HL-60/S4 treated with retinoic acid at 250 ng/mL for 4 days and 3 days (cell line): ENCODE results near the gene OVCA2.

Experiments
- in situ Hi-C: fragments of 300-500 bp; cut with MboI; formaldehyde crosslinking; loops from 2 replicates; pipeline ENCODE4 v1.7.0; 2022; ENCODE audit warnings: low sequenced_read_pairs

Gene OVCA2

DNA sequence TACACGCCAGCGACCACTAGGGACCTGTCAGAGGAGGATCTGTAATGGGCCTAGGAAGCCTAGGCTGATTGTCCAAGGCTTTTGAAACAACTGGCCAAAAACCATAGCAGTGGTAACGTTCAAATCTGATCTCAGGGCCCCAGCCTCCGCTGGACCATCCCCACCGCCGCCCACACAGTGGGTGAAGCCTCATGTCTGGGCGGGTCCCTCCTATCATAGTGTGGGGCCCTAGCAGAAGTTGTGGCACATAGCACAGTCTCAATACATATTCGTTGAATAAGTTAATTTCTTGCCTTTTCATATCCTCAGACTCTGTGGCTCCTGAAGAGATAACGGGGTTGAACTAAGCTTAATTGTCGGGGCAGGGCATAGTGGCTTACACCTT lies 11.1 kb upstream of the OVCA2 start:
- in situ Hi-C loops, result no loop called here

DNA sequence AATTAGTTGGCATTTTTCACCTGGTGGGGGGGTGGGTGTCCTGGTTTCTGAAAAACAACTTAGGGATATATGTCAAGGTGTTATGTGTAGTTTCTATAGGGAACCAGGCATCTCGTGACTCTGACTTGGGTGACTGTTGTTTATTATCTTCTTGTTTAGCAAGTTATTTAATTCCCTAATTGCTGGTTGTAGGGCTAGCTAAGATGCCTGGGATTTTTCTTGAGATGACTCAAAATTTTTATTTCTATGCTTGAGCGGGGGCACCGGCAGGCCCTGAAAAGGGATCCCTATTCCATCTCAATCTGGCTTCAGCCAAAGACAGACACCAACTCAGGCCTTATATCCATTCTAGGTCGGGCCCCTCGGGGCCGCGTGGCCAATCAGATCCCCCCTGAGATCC lies 8.7 kb upstream of the OVCA2 start:
- in situ Hi-C loops, result no loop called here

DNA sequence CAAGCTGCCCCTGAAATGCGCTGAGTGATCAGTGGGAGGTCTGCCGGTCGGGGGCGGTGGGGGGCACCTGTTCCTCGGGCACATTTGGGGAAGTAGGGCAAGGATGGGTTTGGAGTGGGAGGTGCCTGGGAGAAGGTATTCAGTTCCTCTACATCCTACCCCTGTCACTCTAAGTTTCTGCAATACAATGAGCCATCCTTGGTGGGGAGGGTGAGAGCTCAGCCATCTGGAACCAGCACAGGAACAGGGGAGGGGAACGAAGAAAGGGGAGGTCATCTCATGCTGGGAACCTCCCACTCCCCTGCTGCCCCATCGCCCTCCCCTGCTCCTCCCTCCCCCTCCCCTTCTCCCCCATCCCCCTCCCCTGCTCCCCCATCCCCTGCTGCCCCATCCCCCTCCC lies 7.7 kb upstream of the OVCA2 start:
- in situ Hi-C loops, result no loop called here

DNA sequence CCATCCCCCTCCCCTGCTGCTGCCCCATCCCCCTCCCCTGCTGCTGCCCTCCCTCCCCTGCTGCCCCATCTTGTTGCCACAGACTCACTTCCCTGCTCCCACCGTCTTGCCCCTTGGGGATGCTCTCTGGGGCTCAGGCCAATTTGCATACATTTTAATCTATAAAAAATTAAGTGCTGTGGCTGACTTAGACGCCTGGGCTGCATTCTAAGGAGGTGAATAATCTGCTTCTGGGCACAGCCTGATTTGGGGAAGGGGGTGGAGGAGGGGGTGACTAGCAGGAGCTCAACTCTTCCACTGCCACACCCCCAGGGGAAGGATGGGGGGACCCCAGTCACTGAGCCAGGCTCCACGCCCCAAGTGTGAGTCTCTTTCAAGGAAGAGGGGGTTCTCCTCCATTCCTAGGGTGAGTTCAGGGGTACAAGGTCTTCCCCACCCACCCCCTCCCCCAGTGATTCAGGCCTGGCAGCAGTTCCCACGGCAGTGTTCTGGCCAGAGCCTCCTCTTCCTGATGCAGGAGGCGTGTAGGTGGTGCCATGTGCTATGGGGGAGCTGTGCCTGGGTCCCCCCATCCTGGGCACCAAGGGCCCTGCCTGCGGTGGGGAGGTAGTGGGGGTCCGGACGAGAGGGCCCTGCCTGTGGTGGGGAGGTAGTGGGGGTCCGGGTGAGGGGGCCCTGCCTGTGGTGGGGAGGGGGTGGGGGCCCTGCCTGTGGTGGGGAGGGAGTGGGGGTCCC lies 6.8 kb upstream of the OVCA2 start:
- in situ Hi-C loops, result no loop called here

DNA sequence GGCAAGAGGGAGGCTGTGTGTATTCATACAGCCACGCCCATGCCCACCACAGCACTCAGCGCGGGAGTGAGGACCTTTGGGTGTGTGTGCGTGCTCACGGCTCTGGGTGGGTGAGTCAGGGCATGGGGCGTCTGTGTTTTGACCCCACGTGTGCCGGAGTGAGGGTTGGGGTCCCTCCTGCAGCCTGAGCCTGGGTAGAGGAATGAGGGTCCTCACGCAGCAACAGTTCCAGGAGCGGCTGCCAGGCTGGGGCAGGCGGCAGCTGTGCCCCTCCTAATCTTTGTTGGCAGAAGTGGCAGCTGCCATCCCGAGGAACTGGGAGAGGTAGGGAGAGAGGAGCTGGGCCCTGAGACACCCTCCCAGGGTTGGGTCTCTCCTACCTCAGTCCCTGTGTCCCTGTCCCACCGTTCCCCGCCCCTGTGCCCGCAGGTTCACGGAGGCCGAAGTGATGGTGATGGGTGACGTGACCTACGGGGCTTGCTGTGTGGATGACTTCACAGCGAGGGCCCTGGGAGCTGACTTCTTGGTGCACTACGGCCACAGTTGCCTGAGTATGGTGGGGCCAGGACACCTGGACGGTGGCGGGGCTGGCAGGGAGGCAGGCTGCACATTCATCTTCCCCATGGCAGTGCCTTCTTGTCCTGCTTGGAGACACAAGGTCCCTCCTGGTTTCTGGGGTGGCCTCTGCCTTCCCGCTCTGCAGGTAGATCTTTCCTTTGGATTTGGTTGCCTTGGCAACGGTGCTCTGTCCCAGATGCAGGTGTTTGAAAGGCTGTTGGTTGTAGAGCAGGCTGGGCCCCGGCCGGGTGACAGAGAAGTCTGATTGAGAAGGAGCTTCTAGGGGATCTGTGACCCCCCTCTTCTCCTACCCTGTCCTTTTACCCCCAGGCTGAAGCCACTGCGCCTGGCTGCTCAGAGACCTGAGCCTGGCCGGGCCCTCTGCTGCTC lies 6.0 kb upstream of the OVCA2 start:
- in situ Hi-C loops, result no loop called here

DNA sequence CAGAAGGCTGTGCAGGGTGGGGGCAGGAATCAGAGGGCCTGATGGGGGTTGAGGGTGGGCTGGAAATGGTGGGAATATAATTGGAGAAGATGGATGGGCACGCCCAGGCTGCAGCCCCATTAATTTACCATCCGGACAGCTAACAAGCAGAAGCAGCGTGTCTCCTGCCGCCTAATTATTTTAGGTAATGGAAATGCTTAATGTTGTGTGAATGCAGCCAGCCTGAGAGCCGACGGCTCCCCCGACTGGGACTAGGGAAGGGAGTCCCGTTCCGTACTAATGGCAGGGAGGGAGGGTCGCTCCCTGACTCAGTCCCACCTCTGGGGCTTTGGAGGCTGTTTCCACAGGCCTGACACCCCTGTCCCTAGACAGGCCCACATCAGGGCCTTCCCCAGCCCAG lies 4.7 kb upstream of the OVCA2 start:
- in situ Hi-C loops, result no loop called here

DNA sequence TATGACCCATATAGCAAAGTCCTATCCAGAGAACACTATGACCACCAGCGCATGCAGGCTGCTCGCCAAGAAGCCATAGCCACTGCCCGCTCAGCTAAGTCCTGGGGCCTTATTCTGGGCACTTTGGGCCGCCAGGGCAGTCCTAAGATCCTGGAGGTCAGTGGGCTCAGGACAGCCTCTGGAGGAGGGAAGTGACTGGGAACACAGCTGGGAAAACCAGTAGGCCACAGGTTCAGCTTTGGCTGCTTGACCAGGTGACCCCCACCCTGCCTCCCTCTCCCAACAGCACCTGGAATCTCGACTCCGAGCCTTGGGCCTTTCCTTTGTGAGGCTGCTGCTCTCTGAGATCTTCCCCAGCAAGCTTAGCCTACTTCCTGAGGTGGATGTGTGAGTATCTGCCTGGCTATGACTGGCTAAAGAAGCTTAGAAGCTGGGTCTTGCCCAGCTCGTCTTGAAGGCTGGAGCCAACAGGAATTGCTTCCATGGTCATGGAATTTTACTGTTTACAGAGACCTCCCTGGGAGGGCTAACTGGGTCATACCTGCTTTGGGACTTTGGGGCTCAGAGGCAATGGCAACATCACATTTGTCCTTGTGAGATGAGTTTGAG lies 1.5 kb upstream of the OVCA2 start:
- in situ Hi-C loops, result no loop called here

DNA sequence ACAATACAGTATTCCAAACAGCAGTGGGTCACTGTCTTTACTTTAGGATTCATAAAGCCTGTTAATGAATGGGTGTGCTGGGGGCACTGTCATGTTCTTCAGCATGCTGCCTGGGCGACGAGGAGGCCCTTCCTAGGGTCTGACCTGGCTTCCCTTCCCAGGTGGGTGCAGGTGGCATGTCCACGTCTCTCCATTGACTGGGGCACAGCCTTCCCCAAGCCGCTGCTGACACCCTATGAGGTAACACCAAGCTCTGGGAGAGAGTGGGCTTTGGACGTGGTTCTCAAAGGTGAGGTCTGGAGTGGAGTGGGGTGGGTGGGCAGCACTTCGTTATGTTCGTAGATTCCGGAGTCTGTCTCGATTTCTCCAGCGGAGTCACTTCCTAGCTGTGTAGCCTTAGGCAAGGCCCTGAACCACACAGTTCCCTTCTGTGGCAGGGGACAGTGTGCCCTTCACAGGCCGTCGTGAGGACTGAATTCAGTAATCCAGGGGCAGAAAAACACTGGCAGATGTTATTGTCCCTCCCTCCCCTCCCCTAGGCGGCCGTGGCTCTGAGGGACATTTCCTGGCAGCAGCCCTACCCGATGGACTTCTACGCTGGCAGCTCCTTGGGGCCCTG lies 771 bp upstream of the OVCA2 start:
- in situ Hi-C loops, result no loop called here

DNA sequence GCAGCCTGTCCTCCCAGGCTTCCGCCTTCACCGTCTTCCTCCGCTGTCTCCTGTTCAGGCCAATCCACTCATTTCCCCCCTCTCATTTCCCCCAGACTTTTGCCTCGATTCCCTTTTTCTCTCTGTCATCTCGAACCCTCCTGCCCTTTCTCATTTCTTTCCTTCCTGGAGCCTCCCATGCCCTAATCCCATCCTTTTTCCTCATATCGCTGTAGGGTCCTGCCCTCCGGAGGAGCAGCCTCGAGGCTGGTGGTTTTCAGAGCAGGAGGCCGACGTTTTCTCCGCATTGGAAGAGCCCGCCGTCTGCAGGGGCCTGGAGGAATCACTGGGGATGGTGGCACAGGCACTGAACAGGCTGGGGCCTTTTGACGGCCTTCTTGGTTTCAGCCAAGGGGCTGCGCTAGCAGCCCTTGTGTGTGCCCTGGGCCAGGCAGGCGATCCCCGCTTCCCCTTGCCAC lies 597 bp downstream of the OVCA2 start:
- in situ Hi-C loops, result no loop called here

DNA sequence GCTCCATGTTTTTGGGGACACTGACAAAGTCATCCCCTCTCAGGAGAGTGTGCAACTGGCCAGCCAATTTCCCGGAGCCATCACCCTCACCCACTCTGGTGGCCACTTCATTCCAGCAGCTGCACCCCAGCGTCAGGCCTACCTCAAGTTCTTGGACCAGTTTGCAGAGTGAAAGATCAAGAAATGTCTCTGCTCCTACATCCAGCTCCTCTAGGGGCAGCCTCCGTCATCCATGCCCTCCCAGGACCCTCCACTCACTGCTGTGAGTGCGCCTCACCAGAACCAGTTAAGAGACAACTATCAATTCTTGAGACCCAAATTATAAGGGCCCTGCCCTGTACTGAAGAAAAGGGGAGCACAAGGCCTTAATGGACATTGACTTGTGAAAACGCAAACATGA lies 1.1 kb downstream of the OVCA2 start:
- in situ Hi-C loops, result no loop called here

DNA sequence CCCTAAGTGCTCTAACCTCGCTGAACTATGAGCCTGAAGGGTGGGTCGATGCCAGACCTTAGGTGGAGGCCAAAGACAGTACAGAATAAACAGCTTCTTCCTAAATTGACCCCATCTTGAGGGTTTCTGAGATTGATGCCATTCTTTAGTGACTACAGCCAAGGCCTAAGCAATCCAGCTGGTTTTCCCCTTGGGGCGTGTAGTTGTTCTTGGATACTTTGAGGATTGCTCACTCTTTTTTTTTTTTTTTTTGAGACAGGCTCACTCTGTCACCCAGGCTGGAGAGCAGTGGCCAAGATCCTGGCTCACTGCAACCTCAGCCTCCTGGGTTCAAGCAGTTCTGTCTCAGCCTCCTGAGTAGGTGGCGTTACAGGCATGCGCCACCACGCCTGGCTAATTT lies 2.0 kb downstream of the OVCA2 start:
- in situ Hi-C loops, result no loop called here

DNA sequence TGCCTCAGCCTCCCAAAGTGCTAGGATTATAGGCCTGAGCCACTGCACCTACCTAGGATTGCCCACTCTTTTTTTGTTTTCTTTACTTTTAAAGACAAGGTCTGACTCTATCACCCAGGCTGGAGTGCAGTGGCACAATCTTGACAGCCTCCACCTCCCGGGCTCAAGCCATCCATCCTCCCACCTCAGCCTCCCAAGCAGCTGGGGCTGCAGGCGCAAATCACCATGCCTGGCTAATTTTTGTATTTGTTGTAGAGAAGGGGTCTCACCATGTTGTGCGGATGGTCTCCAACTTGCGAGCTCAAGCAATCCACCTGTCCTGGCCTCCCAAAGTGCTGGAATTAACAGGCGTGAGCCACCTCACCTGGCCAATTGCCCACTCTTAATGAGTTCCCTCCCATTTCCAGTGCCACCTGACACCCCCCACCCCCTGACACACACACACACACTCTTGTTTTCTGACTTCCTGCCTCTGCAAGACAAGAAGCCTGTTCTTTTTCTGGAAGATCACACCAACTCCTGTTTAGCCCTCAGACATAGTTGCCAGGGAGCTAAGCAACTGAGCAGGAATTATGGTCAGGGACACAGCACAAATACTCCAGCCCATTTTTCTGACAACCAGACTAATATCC lies 2.6 kb downstream of the OVCA2 start:
- in situ Hi-C loops, result no loop called here

DNA sequence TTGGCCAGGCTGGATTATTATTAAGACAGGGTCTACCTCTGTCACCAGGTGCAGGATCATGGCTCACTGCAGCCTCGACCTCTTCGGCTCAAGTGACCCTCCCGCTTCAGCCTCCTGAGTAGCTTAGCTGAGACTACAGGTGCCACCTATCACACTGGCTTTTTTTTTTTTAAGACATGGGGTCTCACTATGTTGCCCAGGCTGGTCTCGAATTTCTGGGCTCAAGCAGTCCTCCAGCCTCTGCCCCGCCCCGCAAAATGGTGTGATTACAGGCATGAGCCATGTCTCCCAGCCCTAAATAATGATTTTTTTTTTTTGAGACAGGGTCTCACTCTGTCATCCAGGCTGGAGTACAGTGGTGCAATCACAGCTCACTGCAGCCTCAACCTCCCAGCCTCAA lies 5.8 kb downstream of the OVCA2 start:
- in situ Hi-C loops, result no loop called here

DNA sequence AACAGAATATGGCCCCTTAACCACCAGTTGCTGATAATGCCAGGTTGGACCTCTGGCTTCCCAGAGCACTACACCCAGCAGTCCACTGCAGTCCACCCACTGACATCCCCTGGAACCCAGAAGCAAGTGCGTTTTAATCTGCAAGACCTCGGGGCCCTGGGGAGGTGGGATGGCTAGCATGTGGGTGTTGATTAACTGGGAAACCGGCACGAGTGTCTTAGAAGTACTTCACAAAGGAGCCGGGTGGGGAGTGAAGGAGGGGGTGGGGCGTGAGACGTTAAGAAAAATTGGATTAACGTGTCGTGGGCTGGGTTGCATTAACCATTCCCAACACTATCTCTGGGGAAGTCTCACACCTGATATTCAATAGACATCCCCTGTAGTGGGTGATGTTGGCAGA lies 7.0 kb downstream of the OVCA2 start:
- in situ Hi-C loops, result no loop called here

DNA sequence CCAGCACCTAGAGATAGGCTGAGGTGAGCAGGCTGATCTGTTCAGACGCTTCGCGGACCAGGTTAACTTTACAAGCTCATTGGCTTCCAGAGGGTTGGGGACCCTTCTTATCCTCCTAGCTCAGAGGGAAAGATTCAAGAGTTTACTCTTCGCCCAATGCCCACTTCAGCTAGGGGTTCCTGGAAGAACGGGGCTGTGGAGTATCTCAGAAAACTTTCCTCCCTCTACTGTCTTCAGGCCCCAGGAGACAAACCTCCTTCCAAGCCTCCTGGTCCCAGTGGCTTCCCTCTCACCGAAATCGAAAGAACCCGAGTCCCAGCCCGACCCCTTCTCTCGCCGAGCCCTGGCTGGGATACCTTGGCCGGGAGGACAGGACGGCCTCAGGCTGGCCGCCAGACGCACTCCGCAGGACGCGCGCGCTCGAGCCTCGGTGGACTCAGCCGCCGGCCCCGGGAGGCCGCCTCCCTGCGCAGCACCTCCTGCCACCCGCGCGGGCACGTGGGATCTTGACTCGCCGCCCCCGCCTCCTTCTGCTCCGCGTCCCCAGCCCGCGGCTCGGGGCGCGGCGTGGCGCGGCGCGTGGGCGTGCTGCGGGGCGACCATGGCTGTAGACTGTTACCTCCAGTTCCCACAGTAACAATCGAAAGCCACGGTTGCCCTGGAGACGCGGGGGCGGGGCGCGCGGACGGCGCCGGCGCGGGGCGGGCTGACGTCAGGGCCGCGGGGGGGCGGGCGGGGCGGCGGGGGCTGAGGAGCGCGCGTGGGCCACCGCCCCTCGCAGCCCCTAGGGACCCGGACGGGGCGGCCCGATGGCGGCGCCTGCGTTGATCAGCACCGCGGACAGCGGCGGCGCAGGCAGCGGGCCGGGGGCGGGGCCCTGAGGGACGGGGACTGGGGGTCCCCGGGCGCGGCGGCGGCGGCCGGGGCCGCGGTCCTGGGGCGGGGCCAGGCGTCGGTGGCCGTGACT lies 7.8 kb downstream of the OVCA2 start:
- in situ Hi-C loops, result no loop called here

DNA sequence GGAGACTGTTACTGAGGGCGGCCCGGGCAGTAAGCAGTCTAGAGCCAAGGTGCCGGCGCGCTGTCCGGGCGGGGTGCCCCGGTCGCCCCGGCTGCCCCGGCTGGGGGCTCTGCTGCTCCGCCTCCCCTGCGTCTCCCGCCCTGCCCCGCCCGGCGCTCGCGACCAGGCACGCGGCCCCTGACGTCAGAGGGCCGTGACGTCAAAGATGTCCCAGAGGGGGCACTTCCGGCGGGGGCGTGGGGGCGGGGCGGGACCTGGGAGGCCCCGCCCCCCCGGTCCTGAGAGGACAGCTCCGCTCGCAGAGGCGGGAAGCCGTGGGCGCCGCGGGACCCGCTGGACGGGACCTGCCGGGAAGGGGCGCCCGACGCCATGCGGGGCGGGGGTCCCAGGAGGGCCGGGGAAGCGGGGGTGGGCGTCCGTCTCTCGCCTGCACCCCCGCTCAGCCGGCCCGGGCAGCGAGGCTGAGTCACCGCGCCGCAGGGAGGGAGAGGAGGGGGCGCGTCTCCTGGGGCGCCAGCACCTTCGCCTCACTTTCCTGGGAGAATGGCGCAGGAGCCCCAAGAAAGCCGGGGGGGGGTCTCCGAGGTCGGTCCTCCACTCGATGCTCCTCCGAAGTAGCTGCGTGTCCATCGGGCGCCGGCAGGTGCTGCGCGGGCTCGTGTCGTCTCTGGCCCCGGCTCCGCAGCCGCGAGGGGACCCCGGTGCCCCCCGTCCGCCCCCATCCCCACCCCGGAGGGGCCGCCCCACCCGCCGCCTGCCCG lies 8.7 kb downstream of the OVCA2 start:
- in situ Hi-C loops, result no loop called here

DNA sequence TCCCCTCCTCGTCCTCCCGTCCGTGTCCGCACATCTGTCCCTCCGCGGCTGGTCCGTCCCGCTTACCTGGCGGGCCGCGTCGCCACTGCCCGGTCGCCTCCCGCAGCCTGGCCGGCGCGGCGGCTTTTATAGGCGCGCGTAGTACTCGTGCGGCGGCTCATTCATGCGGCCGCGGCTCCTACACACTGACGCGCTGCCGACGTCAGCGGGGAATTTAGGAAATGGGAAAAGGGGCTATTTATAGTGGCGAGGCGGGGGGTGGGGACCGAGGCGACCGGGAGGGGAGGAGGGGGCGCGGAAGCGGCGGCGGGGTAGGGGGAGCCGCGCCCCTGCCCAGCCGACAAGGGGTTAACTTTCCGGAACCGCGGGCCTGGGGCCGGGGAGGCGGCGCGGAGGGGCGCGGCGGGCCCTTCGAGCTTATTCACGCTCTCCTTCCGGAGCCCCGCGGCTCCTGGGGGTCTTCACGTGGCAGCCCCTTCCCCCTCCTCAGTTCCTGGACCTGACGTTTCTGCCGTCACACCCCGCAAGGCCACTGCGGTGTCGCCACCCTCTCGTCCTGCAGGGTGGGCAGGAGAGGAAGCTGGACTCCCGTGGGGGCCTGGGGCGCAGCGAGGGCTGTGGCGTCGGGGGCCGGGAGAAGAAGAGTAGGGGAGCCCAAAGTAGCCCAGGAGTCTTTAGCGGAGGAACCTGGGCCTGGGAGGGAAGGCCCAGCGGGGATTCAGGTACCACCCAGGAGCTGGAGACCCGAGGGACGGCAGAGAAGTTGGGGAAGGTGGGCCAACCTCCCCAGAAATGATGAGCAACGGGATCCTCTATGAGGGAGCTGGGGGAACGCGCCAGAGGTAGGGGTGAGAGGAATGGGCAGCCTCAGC lies 9.5 kb downstream of the OVCA2 start:
- in situ Hi-C loops, result no loop called here

DNA sequence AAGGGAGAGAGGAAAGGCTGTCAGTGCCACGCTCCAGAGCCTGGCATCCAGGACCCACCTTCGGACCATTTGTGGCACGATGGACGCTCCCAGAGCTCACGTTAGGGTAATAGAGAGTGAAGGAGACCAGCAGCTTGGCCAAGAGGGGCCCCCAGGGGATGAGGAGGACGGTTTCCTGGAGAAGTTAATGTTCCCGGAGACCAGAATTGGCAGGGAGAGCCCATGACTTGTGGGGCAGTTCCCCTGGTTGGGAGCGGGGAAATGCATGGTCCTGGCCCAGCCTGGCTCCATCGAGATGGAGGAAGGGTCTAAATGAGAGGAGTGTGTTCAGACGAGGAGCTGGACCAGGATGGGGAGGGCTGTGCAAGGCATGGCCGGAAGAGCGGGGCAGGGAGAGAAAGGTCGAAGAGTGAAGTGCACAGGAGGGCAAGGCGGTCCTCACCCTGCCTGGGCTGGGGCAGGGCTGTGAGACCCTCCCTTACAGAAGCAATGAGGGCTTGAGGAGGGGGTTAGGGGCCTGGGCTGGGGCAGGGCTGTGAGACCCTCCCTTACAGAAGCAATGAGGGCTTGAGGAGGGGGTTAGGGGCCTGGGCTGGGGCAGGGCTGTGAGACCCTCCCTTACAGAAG lies 10.2 kb downstream of the OVCA2 start:
- in situ Hi-C loops, result no loop called here
